Kidney glomerular epithelial cell (primary cell): ENCODE results near the gene SCO1.
"Not testable (repeated sequence)": the region's sequence is repeated elsewhere in the genome, so short reads cannot be mapped to it uniquely, and the experiment has no call there.

Experiments
- DNase-seq: peaks from one replicate; lab custom pipeline; 2025; lab: John Stamatoyannopoulos, UW

SCO1 gene

DNA sequence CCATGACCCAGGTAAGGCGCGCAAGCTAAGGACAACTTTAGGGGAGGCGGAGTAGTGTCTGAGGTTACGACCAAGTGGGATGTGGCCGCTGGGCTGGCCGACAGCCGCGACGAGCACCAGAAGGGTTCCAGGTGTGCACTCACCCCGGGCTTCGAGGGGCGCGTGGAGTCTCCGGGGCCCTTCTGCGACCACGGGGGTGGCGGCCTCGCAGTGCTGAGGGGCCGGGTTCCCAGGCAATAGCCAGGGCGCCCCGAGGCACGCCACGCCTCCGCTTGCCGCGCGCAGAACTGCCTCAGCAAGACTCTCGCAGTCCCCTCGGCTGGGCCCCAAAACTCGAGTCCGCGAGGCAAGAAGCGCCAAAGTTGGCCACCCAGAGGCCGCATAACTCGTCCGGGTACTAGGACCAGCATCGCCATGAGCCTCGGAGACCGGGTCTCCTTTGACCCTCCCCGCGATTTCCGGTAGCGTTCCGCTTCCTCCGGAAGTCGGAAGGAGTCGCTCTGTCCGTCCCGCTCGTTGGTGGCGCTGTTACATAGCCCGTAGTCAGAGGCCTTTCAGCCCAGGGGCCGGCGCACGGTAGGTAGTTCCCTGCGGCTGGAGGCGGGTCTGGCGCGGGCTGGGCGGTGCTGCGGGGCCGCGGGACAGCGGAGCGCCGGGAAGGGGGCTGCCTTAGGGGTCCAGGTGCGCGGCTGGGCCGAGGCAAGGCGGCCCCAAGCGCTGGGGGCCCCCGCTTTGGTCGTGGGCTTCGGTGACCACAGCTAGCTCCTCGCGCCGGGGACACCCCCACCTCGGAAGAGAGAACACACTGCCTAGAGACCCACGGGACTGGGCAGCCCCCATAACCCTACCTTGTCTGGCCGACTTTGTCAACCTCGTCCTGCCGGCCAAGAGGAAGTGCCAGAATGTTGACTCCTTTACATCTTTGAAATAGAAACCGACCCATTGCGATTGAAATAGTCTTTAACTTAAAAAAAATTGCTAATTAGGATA is at the start of gene SCO1, which contains the start of gene ADPRM:
TSS of gene SCO1 (minus strand) at position 442 of the 990 bp plus-strand sequence. CDS start at position 416, 26 bp downstream.
TSS of gene ADPRM (plus strand) at position 503 of the 990 bp plus-strand sequence. CDS start 7,333 bp downstream, outside the sequence.
- DNase-seq: peak; percentile 87

GRCh38 chr17:10745231-10745630 is 47.9 kb upstream of the SCO1 start:
- no peak for DNase-seq

GRCh38 chr17:10744501-10745000 is 47.2 kb upstream of the SCO1 start:
- no peak for DNase-seq

- no peak for DNase-seq
Measured at GRCh38 chr17:10743316-10744009, 46.1 kb upstream of the SCO1 start.

DNA sequence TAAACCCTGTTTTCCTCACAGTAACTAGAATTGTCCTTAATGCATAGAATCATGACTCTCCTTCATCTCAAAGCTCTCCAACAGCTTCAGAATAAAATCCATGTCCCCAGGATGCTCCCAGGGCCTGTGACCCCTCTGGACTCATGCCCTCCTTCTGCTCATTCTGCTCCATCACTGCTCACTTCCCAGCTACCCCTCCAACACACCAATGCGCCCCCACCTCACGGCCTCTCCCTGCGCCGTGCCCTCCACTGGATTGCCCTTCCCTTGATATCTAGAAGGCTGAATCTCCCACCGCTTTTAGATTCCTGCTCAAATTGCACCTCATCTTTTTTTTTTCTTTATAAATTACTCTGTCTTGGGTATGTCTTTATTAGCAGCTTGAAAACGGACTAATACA is 45.1 kb upstream of the SCO1 start:
- DNase-seq: no peak

DNA sequence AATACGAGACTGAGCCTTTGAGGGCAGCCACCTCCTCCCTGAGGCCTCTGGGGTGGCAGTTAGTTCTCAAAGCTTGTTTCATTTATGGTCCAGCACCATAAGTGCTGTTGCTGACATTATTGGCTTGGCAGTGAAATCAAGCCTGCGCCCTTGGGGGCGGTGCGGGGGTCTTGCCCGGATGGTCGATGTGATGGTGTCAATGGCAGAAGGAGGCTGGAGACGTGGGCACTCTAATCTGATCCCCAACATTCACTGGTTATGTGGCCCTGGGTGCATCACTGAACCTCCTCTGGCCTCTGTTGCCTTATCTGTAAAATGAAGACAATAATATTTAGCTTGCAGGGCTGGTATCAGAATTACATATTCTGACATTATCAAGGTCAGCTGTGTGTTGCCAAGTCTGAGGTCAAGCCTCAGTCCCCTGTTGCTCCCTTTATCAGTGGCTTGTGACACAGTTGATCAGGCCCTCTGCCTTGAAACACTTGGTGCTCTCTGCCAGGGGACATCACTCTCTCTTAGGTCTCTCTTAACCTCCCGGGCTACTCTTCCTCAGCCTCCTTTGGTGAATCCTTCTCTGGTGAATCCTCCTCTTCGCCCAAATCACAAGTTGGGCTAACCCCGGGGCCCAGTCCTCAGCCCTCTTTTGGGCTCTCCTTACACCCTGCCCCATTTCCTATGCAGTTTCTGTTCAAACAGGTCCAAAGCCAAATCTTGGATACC is 44.2 kb upstream of the SCO1 start:
- DNase-seq: no peak

GRCh38 chr17:10739386-10739785 is 42.1 kb upstream of the SCO1 start:
- DNase-seq: no peak

DNA sequence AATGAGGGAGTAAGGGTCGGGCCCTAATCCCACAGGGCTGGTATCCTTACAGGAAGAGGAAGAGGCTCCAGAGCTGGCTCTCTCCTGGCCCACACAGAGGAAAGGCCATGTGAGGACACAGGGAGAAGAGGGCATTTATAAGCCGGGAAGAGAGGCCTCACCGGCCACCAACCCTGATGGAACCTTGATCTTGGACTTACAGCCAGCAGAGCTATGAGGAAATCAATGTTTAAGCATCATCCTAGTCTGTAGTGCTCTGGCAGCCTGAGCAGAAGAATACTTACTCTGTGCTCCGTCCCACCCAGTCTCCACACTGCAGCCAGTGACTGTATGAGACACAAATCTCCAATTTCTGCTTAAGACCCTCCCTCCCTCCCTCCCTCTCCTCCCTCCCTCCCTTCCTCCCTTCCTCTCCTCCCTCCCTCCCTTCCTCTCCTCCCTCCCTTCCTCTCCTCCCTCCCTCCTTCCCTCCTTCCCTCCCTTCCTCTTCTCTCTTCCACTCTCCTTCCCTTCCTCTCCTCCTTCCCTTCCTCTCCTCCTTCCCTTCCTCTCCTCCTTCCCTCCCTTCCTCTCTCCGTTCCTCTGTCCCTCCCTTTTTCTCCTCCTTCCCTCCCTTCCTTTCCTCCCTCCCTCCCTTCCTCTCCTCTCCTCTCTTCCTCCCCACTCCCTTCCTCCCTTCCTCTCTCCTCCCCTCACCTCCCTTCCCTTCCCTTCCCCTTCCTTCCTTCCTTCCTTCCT is 41.4 kb upstream of the SCO1 start:
- no peak for DNase-seq

GRCh38 chr17:10737736-10738135 is 40.4 kb upstream of the SCO1 start:
- DNase-seq: no peak

- DNase-seq: peak; percentile 32
Measured at GRCh38 chr17:10737168-10737622, 39.9 kb upstream of the SCO1 start.

- DNase-seq: no peak
Measured at GRCh38 chr17:10735821-10736220, 38.5 kb upstream of the SCO1 start.

DNA sequence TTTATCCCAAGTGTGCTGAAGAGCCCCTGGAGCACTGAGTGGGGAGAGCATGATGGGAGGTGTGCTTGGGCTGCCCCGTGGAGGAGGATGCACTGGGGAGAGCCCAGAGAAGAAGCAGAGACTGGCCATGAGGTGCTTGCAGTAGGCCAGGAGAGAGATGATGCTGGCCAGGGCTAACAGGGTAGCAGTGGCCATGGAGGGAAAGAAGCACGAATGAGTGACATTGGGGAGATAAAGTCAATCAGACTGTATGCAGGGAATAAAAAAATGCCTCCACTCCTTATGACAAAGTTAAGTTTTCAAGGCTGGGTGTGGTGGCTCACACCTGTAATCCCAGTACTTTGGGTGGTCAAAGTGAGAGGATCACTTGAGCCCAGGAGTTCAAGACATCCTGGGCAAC is 37.9 kb upstream of the SCO1 start:
- DNase-seq: no peak

GRCh38 chr17:10733666-10734065 is 36.3 kb upstream of the SCO1 start:
- DNase-seq: no peak

- DNase-seq: not testable (repeated sequence)
Measured at GRCh38 chr17:10732121-10732520, 34.8 kb upstream of the SCO1 start.

DNA sequence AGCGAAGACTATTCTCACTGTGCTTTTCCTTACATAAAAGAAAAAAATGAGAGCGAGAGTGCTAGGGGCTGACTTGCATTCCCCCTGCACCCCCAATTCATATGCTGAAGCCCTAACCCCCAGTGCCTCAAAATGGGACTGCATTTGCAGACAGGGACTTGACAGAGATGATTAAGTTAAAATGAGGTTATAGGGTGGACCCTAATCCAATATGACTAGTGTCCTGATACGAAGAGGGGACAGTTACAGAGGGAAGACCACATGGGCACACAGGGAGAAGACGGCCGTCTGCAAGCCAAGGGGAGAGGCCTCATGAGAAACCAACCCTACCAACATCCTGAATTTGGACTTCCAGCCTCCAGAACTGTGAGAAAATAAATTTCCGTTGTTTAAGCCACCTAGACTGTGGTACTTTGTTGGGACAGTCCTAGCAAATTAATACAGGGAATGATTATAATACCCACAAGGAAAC is 34.1 kb upstream of the SCO1 start:
- DNase-seq: no peak

DNA sequence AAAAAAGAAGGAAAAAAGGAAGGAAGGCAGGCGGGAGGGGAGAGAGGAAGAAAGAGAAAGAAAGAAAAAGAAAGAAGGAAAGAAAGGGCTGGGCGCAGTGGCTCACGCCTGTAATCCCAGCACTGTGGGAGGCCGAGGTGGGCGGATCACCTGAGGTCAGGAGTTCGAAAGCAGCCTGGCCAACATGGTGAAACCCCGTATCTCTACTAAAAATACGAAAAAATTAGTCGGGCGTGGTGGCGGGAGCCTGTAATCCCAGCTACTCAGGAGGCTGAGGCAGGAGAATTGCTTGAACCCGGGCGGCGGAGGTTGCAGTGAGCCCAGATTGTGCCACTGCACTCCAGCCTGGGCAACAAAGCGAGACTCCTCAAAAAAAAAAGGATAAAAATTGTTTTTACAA is 32.9 kb upstream of the SCO1 start:
- not testable (repeated sequence) for DNase-seq

- peak; percentile 32 for DNase-seq
Measured at GRCh38 chr17:10729334-10730193, 32.2 kb upstream of the SCO1 start, which contains the start of gene TMEM220. TMEM220 (minus strand) TSS chr17:10730023; CDS start chr17:10729851, 172 bp downstream.

GRCh38 chr17:10728331-10728892 is 31.1 kb upstream of the SCO1 start:
- no peak for DNase-seq

DNA sequence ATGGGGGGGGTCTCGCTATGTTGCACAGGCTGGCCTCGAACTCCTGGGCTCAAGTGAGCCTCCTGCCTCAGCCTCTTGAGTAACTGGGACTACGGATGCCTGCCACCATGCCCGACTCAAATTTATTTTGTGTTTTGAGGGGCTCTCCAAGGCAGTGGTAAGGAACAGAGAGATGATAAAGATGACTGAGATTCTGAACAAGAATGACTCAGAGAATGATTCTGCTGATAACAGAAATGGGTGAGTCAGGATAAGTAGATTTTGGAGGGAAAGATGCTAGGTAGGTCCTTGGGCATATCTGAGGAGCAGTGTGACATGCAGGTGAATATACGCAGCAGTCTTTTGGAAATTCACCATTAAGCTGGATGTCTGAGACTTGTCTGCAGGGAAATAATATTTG is 29.9 kb upstream of the SCO1 start:
- no peak for DNase-seq

DNA sequence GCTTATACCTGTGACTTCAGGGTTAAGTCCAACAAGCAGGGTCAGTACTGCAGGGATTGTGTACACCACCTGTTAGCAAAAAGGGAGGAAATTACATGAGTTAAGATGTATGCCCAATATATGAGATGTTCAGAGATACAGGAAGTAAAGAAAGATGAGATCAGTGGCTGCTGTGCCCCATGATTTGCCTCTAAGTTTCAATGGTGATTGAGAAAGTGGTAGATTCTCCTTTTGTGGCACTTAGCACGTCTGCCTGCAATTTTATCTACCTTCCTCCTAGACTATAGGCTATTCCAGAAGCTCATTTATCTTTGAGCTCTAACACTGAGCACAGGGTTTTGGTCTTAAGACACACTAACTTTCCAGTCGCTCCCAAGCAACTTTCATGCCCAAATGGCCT is 28.9 kb upstream of the SCO1 start:
- no peak for DNase-seq
